Dendritic cell treated with granulocyte-macrophage colony-stimulating factor and Interleukin-4, amounts not matched to agents 40 ng/mL and 50 ng/mL, for 4 days (primary cell): ENCODE results near the gene IMMP2L.
"Not testable (repeated sequence)": the region's sequence is repeated elsewhere in the genome, so short reads cannot be mapped to it uniquely, and the experiment has no call there.

Experiments
- H3K27ac Mint-ChIP-seq: one replicate; pipeline ENCODE4 v1.8.0; 2022; ENCODE audit warnings: mild to moderate bottlenecking, mixed read lengths
- H3K27me3 Mint-ChIP-seq: one replicate; pipeline ENCODE4 v1.8.0; 2022; ENCODE audit warnings: mild to moderate bottlenecking, mixed read lengths
- H3K36me3 Mint-ChIP-seq: one replicate; pipeline ENCODE4 v1.8.0; 2022; ENCODE audit warnings: low read depth, mixed read lengths
- H3K4me1 Mint-ChIP-seq: one replicate; pipeline ENCODE4 v1.8.0; 2022; ENCODE audit warnings: low read depth, mixed read lengths
- H3K4me3 Mint-ChIP-seq: one replicate; pipeline ENCODE4 v1.8.0; 2022; ENCODE audit warnings: mild to moderate bottlenecking, moderate library complexity, mixed read lengths
- H3K9me3 Mint-ChIP-seq: one replicate; pipeline ENCODE4 v1.8.0; 2022; ENCODE audit warnings: mixed read lengths
- intact Hi-C: fragments of 100-400 bp; cut with micrococcal nuclease; formaldehyde crosslinking; loops from one replicate; pipeline ENCODE4 v1.15.0; 2022

Gene IMMP2L

GRCh38 chr7:110944448-110944847, 617.8 kb downstream of the IMMP2L start:
- Mint-ChIP-seq H3K27me3 (no peaks in the 10 kb centered on the region), H3K9me3 (peaks cover 14% of the 10 kb centered on the region), H3K4me3 (no peak overlapping the region), H3K4me1 (no peaks in the 10 kb centered on the region), H3K27ac (no peak overlapping the region), H3K36me3 (no peaks in the 10 kb centered on the region)
- intact Hi-C loops: no loop called here

GRCh38 chr7:110943701-110944345, 618.5 kb downstream of the IMMP2L start:
- H3K4me1 Mint-ChIP-seq: no peaks in the 10 kb centered on the region
- no peak overlapping the region for H3K27ac Mint-ChIP-seq
- H3K36me3 Mint-ChIP-seq: no peaks in the 10 kb centered on the region
- intact Hi-C loops: no loop called here
- H3K4me3 Mint-ChIP-seq: no peak overlapping the region
- no peaks in the 10 kb centered on the region for H3K27me3 Mint-ChIP-seq
- peaks cover 14% of the 10 kb centered on the region for H3K9me3 Mint-ChIP-seq

- no peak overlapping the region for H3K4me3 Mint-ChIP-seq
- H3K27me3 Mint-ChIP-seq: no peaks in the 10 kb centered on the region
- H3K9me3 Mint-ChIP-seq: peaks cover 14% of the 10 kb centered on the region
- intact Hi-C loops: no loop called here
- no peaks in the 10 kb centered on the region for H3K36me3 Mint-ChIP-seq
- H3K27ac Mint-ChIP-seq: no peak overlapping the region
- H3K4me1 Mint-ChIP-seq: no peaks in the 10 kb centered on the region
Observed at GRCh38 chr7:110941385-110941784, 620.9 kb downstream of the IMMP2L start.

GRCh38 chr7:110940756-110941155, 621.5 kb downstream of the IMMP2L start:
- no peak overlapping the region for H3K27ac Mint-ChIP-seq

GRCh38 chr7:110938165-110938564, 624.1 kb downstream of the IMMP2L start:
- H3K27ac Mint-ChIP-seq: no peak overlapping the region
- H3K4me3 Mint-ChIP-seq: no peak overlapping the region
- intact Hi-C loops: no loop called here
- no peaks in the 10 kb centered on the region for H3K36me3 Mint-ChIP-seq
- H3K27me3 Mint-ChIP-seq: no peaks in the 10 kb centered on the region
- H3K4me1 Mint-ChIP-seq: no peaks in the 10 kb centered on the region
- H3K9me3 Mint-ChIP-seq: peaks cover 21% of the 10 kb centered on the region

More at GRCh38 chr7:110940756-110941155, 621.5 kb downstream of the IMMP2L start:
- H3K4me1 Mint-ChIP-seq: no peaks in the 10 kb centered on the region
- intact Hi-C loops: no loop called here
- no peaks in the 10 kb centered on the region for H3K36me3 Mint-ChIP-seq
- no peaks in the 10 kb centered on the region for H3K27me3 Mint-ChIP-seq
- no peak overlapping the region for H3K4me3 Mint-ChIP-seq
- peaks cover 14% of the 10 kb centered on the region for H3K9me3 Mint-ChIP-seq

- H3K27me3 Mint-ChIP-seq, intact Hi-C loops, H3K4me1 Mint-ChIP-seq, H3K36me3 Mint-ChIP-seq, H3K4me3 Mint-ChIP-seq, H3K27ac Mint-ChIP-seq: not testable (repeated sequence)
- peaks cover 21% of the 10 kb centered on the region for H3K9me3 Mint-ChIP-seq
Observed at GRCh38 chr7:110936665-110937064, 625.6 kb downstream of the IMMP2L start.

- Mint-ChIP-seq H3K27me3 (no peaks in the 10 kb centered on the region), H3K36me3 (no peaks in the 10 kb centered on the region), H3K9me3 (peaks cover 11% of the 10 kb centered on the region), H3K27ac (no peak overlapping the region), H3K4me3 (no peak overlapping the region), H3K4me1 (no peaks in the 10 kb centered on the region)
- intact Hi-C loops: no loop called here
Observed at GRCh38 chr7:110929480-110930249, 632.6 kb downstream of the IMMP2L start.

- Mint-ChIP-seq H3K4me1 (no peaks in the 10 kb centered on the region), H3K36me3 (no peaks in the 10 kb centered on the region), H3K27ac (no peak overlapping the region), H3K4me3 (no peak overlapping the region), H3K9me3 (no peaks in the 10 kb centered on the region), H3K27me3 (no peaks in the 10 kb centered on the region)
- intact Hi-C loops: no loop called here
Observed at GRCh38 chr7:110922906-110923305, 639.4 kb downstream of the IMMP2L start.

GRCh38 chr7:110921595-110922151, 640.6 kb downstream of the IMMP2L start:
- intact Hi-C loops: no loop called here
- Mint-ChIP-seq H3K4me3 (no peak overlapping the region), H3K27me3 (no peaks in the 10 kb centered on the region), H3K36me3 (no peaks in the 10 kb centered on the region), H3K9me3 (peaks cover 7% of the 10 kb centered on the region), H3K4me1 (no peaks in the 10 kb centered on the region), H3K27ac (no peak overlapping the region)

- H3K36me3 Mint-ChIP-seq: no peaks in the 10 kb centered on the region
- intact Hi-C loops: no loop called here
- H3K4me1 Mint-ChIP-seq: no peaks in the 10 kb centered on the region
- H3K27me3 Mint-ChIP-seq: no peaks in the 10 kb centered on the region
- H3K27ac Mint-ChIP-seq: no peak overlapping the region
- no peak overlapping the region for H3K4me3 Mint-ChIP-seq
- H3K9me3 Mint-ChIP-seq: peaks cover 12% of the 10 kb centered on the region
Observed at GRCh38 chr7:110918949-110919548, 643.2 kb downstream of the IMMP2L start.

GRCh38 chr7:110914263-110914662, 648.0 kb downstream of the IMMP2L start:
- H3K27ac Mint-ChIP-seq: no peak overlapping the region
- intact Hi-C loops: no loop called here
- no peaks in the 10 kb centered on the region for H3K27me3 Mint-ChIP-seq
- H3K9me3 Mint-ChIP-seq: peaks cover 25% of the 10 kb centered on the region
- no peaks in the 10 kb centered on the region for H3K36me3 Mint-ChIP-seq
- H3K4me1 Mint-ChIP-seq: no peaks in the 10 kb centered on the region
- no peak overlapping the region for H3K4me3 Mint-ChIP-seq

- intact Hi-C loops: no loop called here
- Mint-ChIP-seq H3K4me3 (no peak overlapping the region), H3K4me1 (no peaks in the 10 kb centered on the region), H3K27ac (no peak overlapping the region), H3K36me3 (no peaks in the 10 kb centered on the region), H3K27me3 (no peaks in the 10 kb centered on the region), H3K9me3 (peaks cover 24% of the 10 kb centered on the region)
Observed at GRCh38 chr7:110911632-110912031, 650.7 kb downstream of the IMMP2L start.

GRCh38 chr7:110909117-110909516, 653.2 kb downstream of the IMMP2L start:
- Mint-ChIP-seq H3K27me3 (no peaks in the 10 kb centered on the region), H3K36me3 (no peaks in the 10 kb centered on the region), H3K4me3 (no peak overlapping the region), H3K27ac (no peak overlapping the region), H3K4me1 (no peaks in the 10 kb centered on the region), H3K9me3 (peaks cover 25% of the 10 kb centered on the region)
- intact Hi-C loops: no loop called here
